NCI-H1436 treated with DMSO at 0.1 percent for 48 hours (cell line): Measurements from ENCODE around the gene RTN4.

Experiments used
- DNase-seq: peaks from one replicate; lab custom pipeline; 2025; lab: John Stamatoyannopoulos, UW

The RTN4 gene

GRCh38 chr2:54969295-54969939, 80.8 kb downstream of the RTN4 start:
- DNase-seq: no peak

GRCh38 chr2:54968561-54969218, 81.6 kb downstream of the RTN4 start:
- no peak for DNase-seq

- DNase-seq: no peak
Observed at GRCh38 chr2:54967759-54968365, 82.4 kb downstream of the RTN4 start.

- DNase-seq: no peak
Observed at GRCh38 chr2:54967269-54967668, 83.0 kb downstream of the RTN4 start.

GRCh38 chr2:54966837-54967236, 83.4 kb downstream of the RTN4 start:
- no peak for DNase-seq

- DNase-seq: no peak
Observed at GRCh38 chr2:54966165-54966832, 84.0 kb downstream of the RTN4 start.

GRCh38 chr2:54965425-54965824, 84.8 kb downstream of the RTN4 start:
- DNase-seq: no peak

GRCh38 chr2:54964816-54965215, 85.4 kb downstream of the RTN4 start:
- DNase-seq: no peak

GRCh38 chr2:54964271-54964670, 86.0 kb downstream of the RTN4 start:
- DNase-seq: no peak

GRCh38 chr2:54963476-54963875, 86.8 kb downstream of the RTN4 start:
- DNase-seq: no peak

GRCh38 chr2:54962935-54963440, 87.3 kb downstream of the RTN4 start:
- no peak for DNase-seq

- no peak for DNase-seq
Observed at GRCh38 chr2:54962511-54962910, 87.7 kb downstream of the RTN4 start.

GRCh38 chr2:54960164-54960563, 90.1 kb downstream of the RTN4 start:
- no peak for DNase-seq

GRCh38 chr2:54958717-54959371, 91.4 kb downstream of the RTN4 start:
- no peak for DNase-seq

- DNase-seq: no peak
Observed at GRCh38 chr2:54957321-54957999, 92.8 kb downstream of the RTN4 start.

GRCh38 chr2:54956111-54956627, 94.1 kb downstream of the RTN4 start:
- no peak for DNase-seq

GRCh38 chr2:54955358-54956110, 94.7 kb downstream of the RTN4 start:
- DNase-seq: no peak

GRCh38 chr2:54954705-54955357, 95.4 kb downstream of the RTN4 start:
- DNase-seq: no peak

- no peak for DNase-seq
Observed at GRCh38 chr2:54954158-54954557, 96.1 kb downstream of the RTN4 start.

GRCh38 chr2:54952978-54953456, 97.2 kb downstream of the RTN4 start:
- DNase-seq: no peak
